ENCODE data around the gene RPUSD3. TPM values are rescaled to one million over a fixed set of nuclear protein-coding genes. Genes with fewer than 3 reads are reported as not detected.

The RPUSD3 gene
- total RNA-seq, 2 donors from 2014 or later = 56.9 to 67.1 TPM

- H3K4me1 Mint-ChIP-seq = peaks cover 11% of the 10 kb centered on the region
- H3K4me3 Mint-ChIP-seq = peak overlapping the region; percentile 92
- H3K9me3 Mint-ChIP-seq = no peaks in the 10 kb centered on the region
- no peak overlapping the region for H3K27ac ChIP-seq (ENCODE audit: low read depth, low read length)
- no peak overlapping the region for H3K9ac ChIP-seq (ENCODE audit: extremely low read depth, low read length, poor library complexity, severe bottlenecking)
- H3K4me1 ChIP-seq (ENCODE audit: control insufficient read depth, insufficient read depth, low read length) = no peaks in the 10 kb centered on the region
- peaks cover 54% of the 10 kb centered on the region for H3K36me3 ChIP-seq (ENCODE audit: control insufficient read depth, insufficient read depth, low read length)
- 96% methylated on average over 9 to 11 of the region's 11 CpGs for WGBS, 2 experiments (ENCODE audit: insufficient coverage in 1 of 2, insufficient read length in 1 of 2)
- H3K27me3 ChIP-seq (ENCODE audit: control insufficient read depth, insufficient read depth, low read length, poor library complexity, severe bottlenecking) = no peaks in the 10 kb centered on the region
- TF ChIP-seq CTCF (conservative IDR thresholded peaks at IDR 0.05) = no peak
- H3K36me3 Mint-ChIP-seq (ENCODE audit: low read depth) = peaks cover 44% of the 10 kb centered on the region
- H3K4me3 ChIP-seq (ENCODE audit: low read length) = no peak overlapping the region
- no peaks in the 10 kb centered on the region for H3K9me3 ChIP-seq (ENCODE audit: control insufficient read depth, low read length)
- peak overlapping the region; percentile 27 for H3K27ac Mint-ChIP-seq
- no peaks in the 10 kb centered on the region for H3K27me3 Mint-ChIP-seq (ENCODE audit: insufficient read depth)
- DNase-seq = no peak
Observed at GRCh38 chr3:9794400-9794799, 49.4 kb downstream of the RPUSD3 start.

- Mint-ChIP-seq H3K27ac (peak overlapping the region; percentile 100), H3K4me3 (peak overlapping the region; percentile 92), H3K4me1 (peaks cover 11% of the 10 kb centered on the region), H3K27me3 (ENCODE audit: insufficient read depth) (no peaks in the 10 kb centered on the region), H3K36me3 (ENCODE audit: low read depth) (peaks cover 48% of the 10 kb centered on the region), H3K9me3 (no peaks in the 10 kb centered on the region)
- Histone ChIP-seq H3K27me3 (ENCODE audit: control insufficient read depth, insufficient read depth, low read length, poor library complexity, severe bottlenecking) (no peaks in the 10 kb centered on the region), H3K4me3 (ENCODE audit: low read length) (peak overlapping the region; percentile 90), H3K27ac (ENCODE audit: low read depth, low read length) (peak overlapping the region; percentile 99), H3K36me3 (ENCODE audit: control insufficient read depth, insufficient read depth, low read length) (peaks cover 49% of the 10 kb centered on the region), H3K9me3 (ENCODE audit: control insufficient read depth, low read length) (no peaks in the 10 kb centered on the region), H3K9ac (ENCODE audit: extremely low read depth, low read length, poor library complexity, severe bottlenecking) (peak overlapping the region; percentile 95), H3K4me1 (ENCODE audit: control insufficient read depth, insufficient read depth, low read length) (no peaks in the 10 kb centered on the region)
- TF ChIP-seq CTCF (conservative IDR thresholded peaks at IDR 0.05) = no peak
- DNase-seq = no peak
- 1% methylated on average over 12 to 23 of the region's 23 CpGs for WGBS, 2 experiments (ENCODE audit: insufficient coverage in 1 of 2, insufficient read length in 1 of 2)
Observed at GRCh38 chr3:9793161-9793781, 50.5 kb downstream of the RPUSD3 start.

- peak within 1 kb of the TSS; percentile 92 for H3K4me3 Mint-ChIP-seq
Observed at GRCh38 chr3:9792405-9793160, 51.2 kb downstream of the RPUSD3 start, which contains the start of the genes ARPC4 and TADA3. TSS of gene ARPC4 (plus strand) at chr3:9793082. CDS start at chr3:9793122, 40 bp downstream. TSS of gene TADA3 (minus strand) at chr3:9792473. CDS start at chr3:9791466, 1,007 bp downstream.

More at GRCh38 chr3:9792405-9793160, 51.2 kb downstream of the RPUSD3 start, which contains the start of the genes ARPC4 and TADA3:
- Histone ChIP-seq H3K27ac (ENCODE audit: low read depth, low read length) (peak within 1 kb of the TSS; percentile 99), H3K4me1 (ENCODE audit: control insufficient read depth, insufficient read depth, low read length) (no peaks in the 10 kb centered on the region), H3K9ac (ENCODE audit: extremely low read depth, low read length, poor library complexity, severe bottlenecking) (peak within 1 kb of the TSS; percentile 95), H3K4me3 (ENCODE audit: low read length) (peak within 1 kb of the TSS; percentile 90), H3K27me3 (ENCODE audit: control insufficient read depth, insufficient read depth, low read length, poor library complexity, severe bottlenecking) (no peaks in the 10 kb centered on the region), H3K9me3 (ENCODE audit: control insufficient read depth, low read length) (no peaks in the 10 kb centered on the region), H3K36me3 (ENCODE audit: control insufficient read depth, insufficient read depth, low read length) (peaks cover 47% of the 10 kb centered on the region)
- Mint-ChIP-seq H3K9me3 (no peaks in the 10 kb centered on the region), H3K36me3 (ENCODE audit: low read depth) (peaks cover 46% of the 10 kb centered on the region), H3K27ac (peak within 1 kb of the TSS; percentile 100), H3K4me1 (peaks cover 11% of the 10 kb centered on the region), H3K27me3 (ENCODE audit: insufficient read depth) (no peaks in the 10 kb centered on the region)
- peak; percentile 26 for TF ChIP-seq CTCF (conservative IDR thresholded peaks at IDR 0.05)
- 0% methylated on average over 20 to 65 of the region's 65 CpGs for WGBS, 2 experiments (ENCODE audit: insufficient coverage in 1 of 2, insufficient read length in 1 of 2)
- peak; percentile 95 for DNase-seq

All from endodermal cell (in vitro differentiated cells).